BLaER1 (cell line): ENCODE results near the gene ARSK.
"Not testable (repeated sequence)": the region's sequence is repeated elsewhere in the genome, so short reads cannot be mapped to it uniquely, and the experiment has no call there.

Experiments
- H3K27ac ChIP-seq: shearing (Covaris generic); formaldehyde crosslinking; 2 replicates; pipeline ENCODE4 v1.8.1; 2022
- H3K27me3 ChIP-seq: shearing (Covaris generic); formaldehyde crosslinking; 2 replicates; pipeline ENCODE4 v1.8.1; 2022
- H3K36me3 ChIP-seq: shearing (Covaris generic); formaldehyde crosslinking; 2 replicates; pipeline ENCODE4 v1.8.1; 2022
- H3K4me1 ChIP-seq: shearing (Covaris generic); formaldehyde crosslinking; 2 replicates; pipeline ENCODE4 v1.8.1; 2022
- H3K4me2 ChIP-seq: shearing (Covaris generic); formaldehyde crosslinking; 2 replicates; pipeline ENCODE4 v1.8.1; 2022
- H3K4me3 ChIP-seq: shearing (Covaris generic); formaldehyde crosslinking; 2 replicates; pipeline ENCODE4 v1.8.1; 2022
- H3K9ac ChIP-seq: shearing (Covaris generic); formaldehyde crosslinking; 2 replicates; pipeline ENCODE4 v1.8.1; 2022
- H3K9me3 ChIP-seq: shearing (Covaris generic); formaldehyde crosslinking; 2 replicates; pipeline ENCODE4 v1.8.1; 2022
- H4K20me1 ChIP-seq: shearing (Covaris generic); formaldehyde crosslinking; 2 replicates; pipeline ENCODE4 v1.8.1; 2022
- Cebpa-rat ChIP-seq: shearing (Covaris generic); IDR thresholded peaks from 2 replicates; pipeline ENCODE4 v1.8.1; 2022

ARSK gene

GRCh38 chr5:95627971-95628810 is 73.3 kb downstream of the ARSK start:
- Histone ChIP-seq H3K4me2 (peak overlapping the region; percentile 31; the same call in 1 of the 2 replicates), H3K9ac (no peak overlapping the region), H3K27ac (peak overlapping the region; percentile 19; the same call in 1 of the 2 replicates)

DNA sequence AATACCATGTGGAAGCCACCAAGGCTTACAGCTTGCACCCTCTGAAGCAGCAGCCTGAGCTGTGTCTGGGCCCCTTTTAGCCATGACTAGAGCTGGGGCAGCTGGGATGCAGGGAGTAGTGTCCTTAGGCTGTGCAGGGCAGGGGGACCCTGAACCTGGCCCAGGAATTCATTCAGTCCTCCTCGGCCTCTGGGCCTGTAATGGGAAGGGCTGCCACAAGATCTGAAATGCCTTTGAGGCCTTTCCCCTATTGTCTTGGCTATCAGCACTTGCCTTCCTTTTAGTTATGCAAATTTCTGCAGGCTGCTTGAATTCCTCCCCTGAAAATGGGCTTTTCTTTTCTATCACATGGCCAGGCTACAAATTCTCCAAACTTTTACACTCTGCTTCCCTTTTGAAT is 74.0 kb downstream of the ARSK start:
- no peaks in the 10 kb centered on the region; the same call in 1 of the 2 replicates for H3K9me3 ChIP-seq
- no peak for TF ChIP-seq Cebpa-rat

More at GRCh38 chr5:95627971-95628810, 73.3 kb downstream of the ARSK start:
- no peak overlapping the region for H3K4me3 ChIP-seq
- H4K20me1 ChIP-seq: no peaks in the 10 kb centered on the region
- TF ChIP-seq Cebpa-rat: no peak
- no peaks in the 10 kb centered on the region for H3K36me3 ChIP-seq
- H3K9me3 ChIP-seq: no peaks in the 10 kb centered on the region; the same call in 1 of the 2 replicates
- peaks cover 51% of the 10 kb centered on the region for H3K4me1 ChIP-seq
- no peaks in the 10 kb centered on the region for H3K27me3 ChIP-seq

GRCh38 chr5:95630394-95630917 is 75.6 kb downstream of the ARSK start:
- Histone ChIP-seq H3K9ac (no peak overlapping the region), H3K27me3 (no peaks in the 10 kb centered on the region), H3K9me3 (no peaks in the 10 kb centered on the region; the same call in 1 of the 2 replicates), H3K27ac (peak overlapping the region; percentile 68), H3K36me3 (no peaks in the 10 kb centered on the region), H4K20me1 (no peaks in the 10 kb centered on the region), H3K4me2 (peak overlapping the region; percentile 75), H3K4me1 (peaks cover 47% of the 10 kb centered on the region), H3K4me3 (no peak overlapping the region)
- no peak for TF ChIP-seq Cebpa-rat

More for the DNA sequence above, 74.0 kb downstream of the ARSK start:
- Histone ChIP-seq H4K20me1 (no peaks in the 10 kb centered on the region), H3K4me3 (no peak overlapping the region), H3K27ac (peak overlapping the region; percentile 19; the same call in 1 of the 2 replicates), H3K4me2 (peak overlapping the region; percentile 31; the same call in 1 of the 2 replicates), H3K36me3 (no peaks in the 10 kb centered on the region), H3K4me1 (peaks cover 47% of the 10 kb centered on the region), H3K9ac (no peak overlapping the region), H3K27me3 (no peaks in the 10 kb centered on the region)

GRCh38 chr5:95631255-95631958 is 76.5 kb downstream of the ARSK start:
- no peaks in the 10 kb centered on the region for H4K20me1 ChIP-seq
- H3K4me2 ChIP-seq: peak overlapping the region; percentile 75
- H3K9ac ChIP-seq: no peak overlapping the region
- no peaks in the 10 kb centered on the region for H3K36me3 ChIP-seq
- no peaks in the 10 kb centered on the region for H3K27me3 ChIP-seq
- peak overlapping the region; percentile 68; the same call in 1 of the 2 replicates for H3K27ac ChIP-seq
- H3K4me1 ChIP-seq: peaks cover 47% of the 10 kb centered on the region
- no peak for TF ChIP-seq Cebpa-rat
- H3K9me3 ChIP-seq: no peaks in the 10 kb centered on the region; the same call in 1 of the 2 replicates
- H3K4me3 ChIP-seq: no peak overlapping the region

DNA sequence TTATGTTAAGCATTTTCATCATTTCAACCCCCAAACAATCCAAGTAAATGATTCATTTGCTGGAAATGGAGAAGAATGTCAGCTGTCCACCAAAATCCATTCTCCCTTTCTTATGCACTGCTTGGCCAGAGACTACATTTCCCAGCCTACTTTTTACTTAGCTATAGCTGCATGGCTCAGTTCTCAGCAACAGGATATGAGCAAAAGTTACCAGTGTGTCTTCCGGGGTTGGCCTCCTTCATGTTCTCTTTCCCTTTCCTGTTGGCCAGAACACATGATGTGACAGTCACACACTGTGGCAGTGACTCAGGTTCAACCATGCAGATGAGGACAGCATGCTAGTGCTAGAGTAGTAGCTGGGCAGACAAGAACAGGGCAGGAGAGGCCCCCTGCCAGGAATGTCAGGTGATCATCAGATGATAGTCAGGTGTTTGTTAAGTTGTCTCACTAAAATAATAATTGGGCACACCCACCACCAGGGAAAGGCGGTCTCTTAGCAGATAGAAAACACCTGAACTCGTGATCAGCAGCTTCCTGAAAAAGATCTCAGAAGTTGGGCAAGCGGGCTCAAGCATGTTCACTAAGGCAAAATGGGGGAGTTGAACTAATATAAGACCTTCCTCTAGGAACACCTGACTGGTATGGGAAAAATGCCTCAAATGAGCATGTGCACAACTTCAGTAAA is 77.2 kb downstream of the ARSK start:
- Histone ChIP-seq H3K36me3 (no peaks in the 10 kb centered on the region), H3K4me3 (no peak overlapping the region), H3K9me3 (no peaks in the 10 kb centered on the region; the same call in 1 of the 2 replicates), H3K4me1 (peaks cover 47% of the 10 kb centered on the region), H3K4me2 (peak overlapping the region; percentile 75), H4K20me1 (no peaks in the 10 kb centered on the region), H3K9ac (no peak overlapping the region), H3K27me3 (no peaks in the 10 kb centered on the region), H3K27ac (peak overlapping the region; percentile 68; the same call in 1 of the 2 replicates)
- TF ChIP-seq Cebpa-rat: no peak

DNA sequence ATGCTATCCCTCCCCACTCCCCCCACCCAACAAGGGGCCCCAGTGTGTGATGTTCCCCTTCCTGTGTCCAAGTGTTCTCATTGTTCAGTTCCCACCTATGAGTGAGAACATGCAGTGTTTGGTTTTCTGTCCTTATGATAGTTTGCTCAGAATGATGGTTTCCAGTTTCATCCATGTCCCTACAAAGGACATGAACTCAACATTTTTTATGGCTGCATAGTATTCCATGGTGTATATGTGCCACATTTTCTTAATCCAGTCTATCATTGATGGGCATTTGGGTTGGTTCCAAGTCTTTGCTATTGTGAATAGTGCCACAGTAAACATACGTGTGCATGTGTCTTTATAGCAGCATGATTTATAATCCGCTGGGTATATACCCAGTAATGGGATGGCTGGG is 78.0 kb downstream of the ARSK start:
- H3K4me3 ChIP-seq, H3K27me3 ChIP-seq, H3K4me2 ChIP-seq, H3K9me3 ChIP-seq, H4K20me1 ChIP-seq, H3K27ac ChIP-seq, H3K36me3 ChIP-seq, H3K9ac ChIP-seq: not testable (repeated sequence)
- peaks cover 46% of the 10 kb centered on the region for H3K4me1 ChIP-seq

- Histone ChIP-seq H3K4me3 (no peak overlapping the region), H3K36me3 (no peaks in the 10 kb centered on the region), H3K4me2 (no peak overlapping the region), H4K20me1 (no peaks in the 10 kb centered on the region), H3K27me3 (no peaks in the 10 kb centered on the region), H3K9me3 (no peaks in the 10 kb centered on the region; the same call in 1 of the 2 replicates), H3K27ac (no peak overlapping the region), H3K4me1 (peaks cover 38% of the 10 kb centered on the region), H3K9ac (no peak overlapping the region)
- no peak for TF ChIP-seq Cebpa-rat
These were observed 78.8 kb downstream of the ARSK start for GRCh38 chr5:95633671-95634070.

DNA sequence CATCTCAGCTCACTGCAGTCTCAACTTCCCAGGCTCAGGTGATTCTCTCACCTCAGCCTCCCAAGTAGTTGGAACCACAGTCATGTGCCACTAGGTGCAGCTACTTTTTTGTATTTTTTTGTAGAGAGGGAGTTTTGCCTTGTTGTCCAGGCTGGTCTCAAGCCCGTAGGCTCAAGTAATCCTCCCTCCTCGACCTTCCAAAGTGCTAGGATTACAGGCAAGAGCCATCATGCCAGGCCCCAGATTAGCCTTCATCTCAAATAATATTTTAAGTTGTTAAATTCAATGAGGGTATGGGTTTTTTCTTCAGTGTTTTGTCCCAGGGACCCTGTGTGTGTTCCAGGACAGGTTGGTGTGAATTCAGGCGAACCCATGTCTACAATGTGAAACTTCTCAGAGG is 79.2 kb downstream of the ARSK start:
- peaks cover 34% of the 10 kb centered on the region for H3K4me1 ChIP-seq
- no peak overlapping the region for H3K4me2 ChIP-seq
- no peak for TF ChIP-seq Cebpa-rat
- H3K36me3 ChIP-seq: no peaks in the 10 kb centered on the region
- no peaks in the 10 kb centered on the region for H3K27me3 ChIP-seq
- H3K9ac ChIP-seq: no peak overlapping the region
- no peak overlapping the region for H3K4me3 ChIP-seq
- H3K27ac ChIP-seq: no peak overlapping the region
- H4K20me1 ChIP-seq: no peaks in the 10 kb centered on the region
- no peaks in the 10 kb centered on the region for H3K9me3 ChIP-seq

DNA sequence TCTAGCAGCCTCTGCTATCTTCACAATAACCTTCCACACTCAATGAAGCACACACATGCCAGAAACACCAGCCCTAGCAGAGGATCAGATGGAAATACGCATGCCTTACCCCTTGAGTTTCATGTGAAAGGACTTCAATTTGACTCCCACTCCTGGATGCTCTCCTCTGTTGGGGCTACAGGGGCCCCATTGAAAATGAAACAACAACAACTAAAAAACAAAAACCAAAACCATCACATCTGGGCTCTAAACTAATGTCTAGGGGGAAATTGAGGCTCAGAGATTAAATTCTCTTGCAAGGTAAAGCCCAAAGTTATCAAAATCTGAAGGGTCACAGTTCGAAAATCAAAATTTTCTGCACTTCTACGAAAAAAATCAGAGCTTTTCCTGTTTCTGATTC is 83.7 kb downstream of the ARSK start:
- Histone ChIP-seq H3K27ac (no peak overlapping the region), H3K9me3 (no peaks in the 10 kb centered on the region)

More for the DNA sequence above, 83.7 kb downstream of the ARSK start:
- Histone ChIP-seq H3K4me2 (no peak overlapping the region), H4K20me1 (no peaks in the 10 kb centered on the region), H3K4me3 (no peak overlapping the region), H3K36me3 (no peaks in the 10 kb centered on the region), H3K4me1 (no peaks in the 10 kb centered on the region), H3K9ac (no peak overlapping the region), H3K27me3 (no peaks in the 10 kb centered on the region)
- TF ChIP-seq Cebpa-rat: no peak
